SU-DHL-6 (cell line): Measurements from ENCODE around the gene FSIP1.

Experiments used
- CTCF ChIP-seq: fragments of 200-600 bp; sonication (generic); IDR thresholded peaks from one replicate; pipeline ENCODE4 v1.5.1; 2017; ENCODE audit warnings: antibody characterized with exemption, mild to moderate bottlenecking, low read length, moderate library complexity; ENCODE audit not compliant: insufficient read depth, poor library complexity, severe bottlenecking
- EZH2phosphoT487 ChIP-seq: fragments of 200-600 bp; sonication (generic), shearing (Covaris generic); conservative IDR thresholded peaks from 2 replicates; pipeline ENCODE4 v1.6.1; 2018; ENCODE audit warnings: mild to moderate bottlenecking, antibody characterized with exemption, low read length, moderate library complexity, mixed read lengths

GRCh38 chr15:39743611-39744010 lies 39.0 kb downstream of the FSIP1 start:
- TF ChIP-seq CTCF (no peak), EZH2phosphoT487 (no peak)
